MV-4-11 (cell line): ENCODE measurements around the gene RPH3AL.
A peak's percentile ranks its signal among the peaks of the same experiment; 100 is the strongest.
"Not testable (repeated sequence)": the region's sequence is repeated elsewhere in the genome, so short reads cannot be mapped to it uniquely, and the experiment has no call there.

Source experiments
- DNase-seq: peaks from one replicate; lab custom pipeline; 2025; lab: John Stamatoyannopoulos, UW

The RPH3AL gene

DNA sequence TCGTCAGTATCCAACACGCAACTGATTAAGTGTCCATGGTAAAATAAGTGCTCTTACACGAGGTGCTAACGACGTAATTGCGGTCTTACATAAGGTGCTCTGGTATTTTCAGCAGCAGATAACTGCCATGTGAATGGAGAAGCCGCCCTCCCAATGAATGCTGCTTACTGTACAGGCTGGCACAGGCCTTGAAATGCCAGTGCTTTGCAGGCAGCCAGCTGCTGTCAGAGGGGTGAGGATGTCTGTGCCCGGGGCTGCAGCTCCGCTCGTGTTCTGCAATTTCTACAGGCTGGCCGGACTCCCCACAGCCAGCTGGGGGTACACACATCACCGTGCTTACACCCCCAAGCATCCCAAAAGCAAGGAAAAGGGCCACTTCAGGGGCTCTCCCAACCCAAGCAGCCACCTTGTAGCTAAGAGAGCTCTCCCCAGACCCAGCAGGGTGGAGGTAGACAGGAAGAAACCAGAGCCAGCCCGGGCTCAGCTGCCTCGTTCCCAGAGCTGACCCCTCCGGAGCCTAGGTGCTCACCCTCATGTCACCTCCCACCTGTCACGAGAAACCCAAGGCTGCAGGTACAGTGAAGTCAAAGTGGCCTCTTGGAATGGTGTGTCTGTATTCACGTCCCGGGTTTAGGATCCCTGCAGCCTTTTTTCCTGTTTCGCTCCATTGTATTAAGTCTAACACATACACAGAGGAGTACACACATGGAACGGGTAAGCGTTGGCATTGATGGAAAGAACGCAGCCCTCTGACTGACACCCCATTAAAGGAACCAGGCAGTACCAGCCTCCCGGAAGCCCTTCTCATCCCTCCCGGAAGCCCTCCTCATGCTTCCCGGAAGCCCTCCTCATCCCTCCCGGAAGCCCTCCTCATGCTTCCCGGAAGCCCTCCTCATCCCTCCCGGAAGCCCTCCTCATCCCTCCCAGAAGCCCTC is 27.2 kb upstream of the RPH3AL start:
- no peak for DNase-seq

DNA sequence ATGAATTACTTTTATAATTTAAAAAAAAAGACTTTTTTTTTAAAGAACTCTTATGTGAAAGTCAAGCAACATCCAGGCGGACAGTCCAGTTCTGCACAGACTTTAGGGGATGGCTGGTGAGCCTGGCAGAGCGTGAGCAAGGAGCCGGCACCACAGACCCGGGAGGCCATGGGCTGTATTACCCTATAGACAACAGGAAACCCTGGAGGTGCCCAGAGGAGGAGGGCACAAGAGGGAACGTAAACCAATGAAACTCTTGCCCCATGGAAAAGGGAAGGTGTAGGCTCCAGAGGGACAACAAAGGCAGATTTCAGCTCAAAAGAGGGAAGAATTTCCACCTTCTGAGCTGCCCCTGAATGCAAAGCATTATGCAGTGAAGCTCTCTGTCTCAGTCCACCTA is 25.5 kb upstream of the RPH3AL start:
- no peak for DNase-seq

DNA sequence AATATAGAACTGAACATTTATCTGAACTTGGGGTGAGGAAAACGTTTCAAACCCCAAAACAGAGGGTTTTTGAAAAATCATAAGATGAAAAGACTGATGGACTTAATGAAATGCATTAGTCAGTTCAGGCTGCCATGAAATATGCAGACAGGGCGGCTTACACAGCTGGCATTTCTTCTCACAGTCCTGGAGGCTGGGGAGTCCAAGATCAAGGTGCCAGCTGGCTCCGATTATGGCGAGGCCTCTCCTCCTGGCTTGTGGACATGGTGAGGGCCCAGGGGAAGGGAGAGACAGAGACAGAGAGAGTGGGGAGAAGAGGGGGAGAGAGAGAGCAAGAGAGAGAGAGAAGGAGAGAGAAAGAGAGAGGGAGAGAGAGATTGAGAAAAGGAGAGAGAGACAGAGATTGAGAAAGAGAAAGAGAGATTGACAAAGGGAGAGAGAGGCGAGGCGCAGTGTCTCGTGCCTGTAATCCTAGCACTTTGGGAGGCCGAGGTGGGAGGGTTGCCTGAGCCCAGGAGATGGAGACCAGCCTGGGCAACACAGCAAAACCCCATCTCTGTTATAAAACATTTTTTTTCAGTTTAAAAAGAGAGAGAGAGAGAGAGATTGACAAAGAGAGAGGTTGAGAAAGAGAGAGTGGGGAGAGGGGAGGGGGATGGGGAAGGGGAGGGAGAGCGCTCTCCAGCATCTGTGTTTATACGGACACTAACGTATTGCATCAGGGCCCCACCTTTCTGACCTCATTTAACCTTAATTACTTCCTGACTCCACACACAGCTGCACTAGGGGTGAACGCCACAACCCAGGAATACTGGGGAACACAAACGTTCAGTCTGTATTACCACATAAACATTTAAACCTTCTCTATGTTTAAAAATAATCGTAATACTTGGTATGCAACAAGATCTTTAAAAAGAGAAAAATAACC is 24.6 kb upstream of the RPH3AL start:
- DNase-seq, result peak; percentile 37

DNA sequence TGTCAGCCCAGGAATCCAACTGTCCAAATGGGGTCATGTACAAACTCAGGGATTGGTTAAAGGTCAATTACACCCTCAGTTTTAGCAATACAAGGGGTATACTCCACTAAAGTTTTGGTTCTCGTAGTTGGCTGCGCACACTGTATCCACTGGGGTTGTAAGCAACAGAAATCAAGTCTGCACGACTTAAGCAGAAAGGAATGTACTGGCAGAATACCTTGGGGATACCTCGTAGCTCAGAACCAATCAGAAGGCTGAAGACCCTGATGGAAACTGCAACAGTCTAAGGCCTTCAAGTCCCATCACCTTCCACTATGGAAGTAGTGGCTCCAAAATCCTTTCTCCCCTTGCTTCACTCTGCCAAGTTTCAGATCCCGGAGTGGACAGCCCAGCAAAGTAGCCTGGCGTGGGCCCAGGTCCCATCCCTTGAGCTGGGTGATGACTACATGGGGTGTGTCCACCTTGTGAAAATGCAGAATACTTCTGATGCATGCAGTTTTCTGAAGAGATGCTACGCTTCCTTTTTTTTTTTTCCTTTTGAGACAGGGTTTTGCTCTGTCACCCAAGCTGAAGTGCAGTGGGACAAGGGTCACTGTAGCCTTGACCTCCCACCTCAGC is 21.1 kb upstream of the RPH3AL start:
- DNase-seq, result no peak

DNA sequence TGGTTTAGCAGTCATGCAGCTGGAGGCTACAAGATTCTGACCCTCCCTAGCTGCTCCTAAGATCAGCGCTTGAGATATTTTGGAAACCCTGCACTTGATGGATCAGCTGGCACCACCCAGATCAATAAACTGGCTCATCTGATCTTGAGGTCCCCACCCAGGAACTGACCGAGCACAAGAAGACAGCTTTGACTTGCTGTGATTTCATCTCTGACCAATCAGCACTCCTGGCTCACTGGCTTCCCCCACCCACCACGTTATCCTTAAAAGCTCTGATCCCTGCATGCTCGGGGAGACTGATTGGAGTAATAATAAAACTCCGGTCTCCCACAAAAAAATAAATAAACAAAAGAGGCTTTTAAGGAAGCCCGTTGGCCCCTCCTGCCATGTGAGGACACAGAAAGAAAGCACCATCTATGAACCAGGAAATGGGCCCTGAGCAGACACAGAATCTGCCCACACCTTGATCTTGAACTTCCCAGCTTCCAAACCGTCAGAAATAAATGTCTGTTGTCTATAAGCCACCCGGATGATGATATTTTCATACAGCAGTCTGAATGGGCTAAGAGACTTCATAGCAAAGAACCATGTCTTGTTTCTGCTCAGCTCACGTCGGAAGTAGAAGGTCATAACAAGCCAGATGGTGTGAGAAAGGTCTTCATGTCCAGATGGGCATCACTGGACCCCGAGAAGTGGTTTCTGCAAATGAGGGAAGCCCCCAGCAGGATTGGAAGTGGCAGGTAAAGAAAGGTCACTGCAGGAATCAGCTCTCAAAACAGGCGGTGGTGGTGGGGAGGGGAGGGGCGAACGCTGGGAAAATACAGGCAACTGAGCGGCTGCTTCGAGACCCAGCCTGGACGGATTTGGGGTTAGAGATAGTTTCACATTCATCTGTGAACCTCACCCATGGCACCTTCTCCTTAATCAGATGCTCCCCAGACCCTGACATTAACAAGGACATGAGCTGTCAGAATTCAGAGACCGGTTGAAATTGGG is 19.8 kb upstream of the RPH3AL start:
- no peak for DNase-seq

DNA sequence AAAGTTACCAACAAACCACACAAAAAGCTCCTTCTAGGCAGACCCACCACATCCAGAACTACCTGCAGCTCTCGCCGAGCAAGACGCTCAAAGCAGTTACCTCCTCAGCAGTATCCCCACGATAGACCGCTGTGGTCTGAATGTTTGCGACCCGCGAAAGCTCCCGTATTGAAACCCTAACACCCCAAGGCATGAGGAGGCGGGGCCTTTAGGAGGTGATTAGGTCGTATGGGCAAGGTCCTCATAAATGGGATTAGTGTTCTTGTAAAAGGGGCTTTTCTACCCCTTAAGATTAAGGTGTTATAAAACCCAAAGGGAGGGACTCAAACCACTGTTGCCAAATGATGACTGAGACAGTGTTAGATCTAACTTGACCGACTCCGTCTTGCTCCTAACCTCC is 19.0 kb upstream of the RPH3AL start:
- no peak for DNase-seq

DNA sequence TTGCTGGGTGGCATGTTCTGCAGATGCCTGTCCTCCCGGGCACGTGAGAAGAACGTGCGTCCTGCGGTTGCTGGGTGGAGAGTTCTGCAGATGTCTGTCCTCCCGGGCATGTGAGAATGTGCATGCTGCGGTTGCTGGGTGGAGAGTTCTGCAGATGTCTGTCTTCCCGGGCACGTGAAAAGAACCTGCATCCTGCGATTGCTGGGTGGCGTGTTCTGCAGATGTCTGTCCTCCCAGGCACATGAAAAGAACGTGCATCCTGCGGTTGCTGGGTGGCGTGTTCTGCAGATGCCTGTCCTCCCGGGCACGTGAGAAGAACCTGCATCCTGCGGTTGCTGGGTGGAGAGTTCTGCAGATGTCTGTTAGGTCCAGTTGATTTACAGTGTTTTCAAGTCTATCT is 15.0 kb upstream of the RPH3AL start:
- not testable (repeated sequence) for DNase-seq

DNA sequence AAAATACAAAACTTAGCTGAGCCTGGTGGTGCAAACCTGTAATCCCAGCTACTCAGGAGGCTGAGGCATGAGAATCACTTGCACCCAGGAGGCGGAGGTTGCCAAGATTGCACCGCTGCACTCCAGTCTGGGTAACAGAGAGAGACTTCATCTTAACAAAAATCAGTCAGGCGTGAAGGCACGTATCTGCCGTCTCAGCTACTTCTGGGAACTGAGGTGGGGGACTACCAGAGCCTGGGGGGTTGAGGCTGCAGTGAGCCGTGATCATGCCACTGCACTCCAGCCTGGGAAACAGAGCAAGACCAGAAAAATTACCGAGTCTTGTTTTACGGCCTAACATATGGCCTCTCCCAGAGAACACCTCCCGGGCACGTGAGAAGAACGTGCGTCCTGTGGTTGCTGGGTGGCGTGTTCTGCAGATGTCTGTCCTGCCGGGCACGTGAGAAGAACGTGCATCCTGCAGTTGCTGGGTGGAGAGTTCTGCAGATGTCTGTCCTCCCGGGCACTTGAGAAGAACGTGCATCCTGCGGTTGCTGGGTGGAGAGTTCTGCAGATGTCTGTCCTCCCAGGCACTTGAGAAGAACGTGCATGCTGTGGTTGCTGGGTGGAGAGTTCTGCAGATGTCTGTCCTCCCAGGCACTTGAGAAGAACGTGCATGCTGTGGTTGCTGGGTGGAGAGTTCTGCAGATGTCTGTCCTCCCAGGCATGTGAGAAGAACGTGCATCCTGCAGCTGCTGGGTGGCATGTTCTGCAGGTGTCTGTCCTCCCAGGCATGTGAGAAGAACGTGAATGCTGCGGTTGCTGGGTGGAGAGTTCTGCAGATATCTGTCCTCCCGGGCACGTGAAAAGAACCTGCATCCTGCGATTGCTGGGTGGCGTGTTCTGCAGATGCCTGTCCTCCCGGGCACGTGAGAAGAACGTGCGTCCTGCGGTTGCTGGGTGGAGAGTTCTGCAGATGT is 14.3 kb upstream of the RPH3AL start:
- peak; percentile 82 for DNase-seq

DNA sequence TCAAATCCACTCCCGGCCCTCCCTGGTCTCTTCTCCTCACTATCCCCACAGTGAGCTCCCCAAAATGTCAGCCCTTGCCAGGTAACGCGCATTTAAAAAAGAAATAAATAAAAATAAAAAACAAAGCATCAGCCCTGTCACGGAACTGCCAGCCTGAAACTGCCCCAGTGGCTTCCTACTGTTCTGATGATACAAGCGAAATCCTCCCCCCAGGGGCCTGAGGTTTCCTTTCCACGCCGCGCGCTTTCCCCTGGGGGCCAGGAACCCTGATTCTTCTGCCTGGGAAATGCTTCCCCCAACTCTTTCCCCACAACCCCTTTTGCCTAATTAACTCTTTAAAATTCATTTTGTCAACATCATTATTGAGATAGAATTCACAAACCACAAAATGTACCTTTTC is 12.2 kb upstream of the RPH3AL start:
- no peak for DNase-seq

DNA sequence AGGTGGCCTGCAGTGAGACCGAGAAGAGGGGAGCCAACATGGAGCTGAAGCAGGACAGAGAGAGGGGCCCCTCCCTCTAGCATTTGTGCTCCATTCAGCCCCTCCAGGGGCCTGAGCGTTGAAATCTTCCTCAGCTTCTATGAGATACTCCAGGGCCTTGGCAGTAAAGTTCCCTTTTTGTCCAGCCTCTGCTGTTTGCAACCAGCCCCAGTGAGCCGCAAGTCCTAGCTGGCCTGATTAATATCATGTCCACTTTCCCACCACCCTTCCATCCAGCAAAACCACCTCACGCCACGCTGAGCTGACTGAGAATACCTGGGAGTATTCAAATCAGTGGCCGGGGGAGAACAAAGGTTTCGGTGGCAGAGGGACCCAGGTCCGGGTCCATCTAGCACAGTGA is 11.7 kb upstream of the RPH3AL start:
- no peak for DNase-seq

DNA sequence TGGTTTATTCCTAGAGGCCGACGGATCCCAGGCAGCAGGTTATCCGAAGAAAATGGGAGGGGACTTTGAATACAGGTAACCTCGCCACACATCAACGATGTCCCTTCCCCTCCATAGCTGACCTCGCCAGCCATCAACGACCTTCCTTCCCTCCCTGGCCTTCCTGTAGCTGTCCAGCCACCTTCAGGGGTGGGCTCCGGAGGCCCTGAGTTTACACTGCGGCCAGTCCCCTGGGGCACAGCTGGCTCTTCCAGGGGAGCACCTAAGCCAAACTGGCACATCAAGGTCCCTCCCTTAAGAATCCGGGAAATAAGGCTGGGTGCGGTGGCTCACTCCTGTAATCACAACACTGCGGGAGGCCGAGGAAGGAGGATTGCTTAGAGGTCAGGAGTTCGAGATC is 10.1 kb upstream of the RPH3AL start:
- no peak for DNase-seq

DNA sequence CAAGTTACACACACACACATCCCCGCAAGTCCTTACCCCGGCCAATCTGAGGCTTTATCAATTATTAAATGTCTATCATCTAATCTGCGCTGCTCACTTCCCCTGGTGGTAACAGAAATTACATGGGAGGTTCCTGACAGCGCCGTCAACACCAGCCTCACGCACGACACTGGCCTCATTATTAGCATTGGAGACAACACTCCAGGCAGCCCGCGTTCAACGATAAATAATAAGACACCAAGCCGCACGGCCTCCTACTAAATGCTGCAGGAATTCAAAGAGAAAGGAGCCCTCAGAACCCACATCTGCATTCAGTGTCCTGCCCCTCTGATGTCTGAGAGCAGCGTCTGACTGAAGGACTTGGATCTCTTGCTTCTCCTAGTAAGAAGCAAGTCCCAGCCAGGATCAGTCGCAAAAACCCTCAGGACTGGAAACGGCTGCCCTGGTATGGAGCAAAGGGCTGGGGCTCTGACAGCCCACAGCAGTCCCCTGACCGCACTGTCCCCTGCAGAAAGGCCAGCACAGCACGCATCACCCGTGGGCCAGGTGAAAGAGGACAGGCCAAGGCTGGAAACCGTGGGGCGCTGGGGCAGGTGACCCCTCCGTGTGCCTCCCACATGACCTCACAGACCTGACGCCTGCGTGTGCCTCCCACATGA is 7.6 kb upstream of the RPH3AL start:
- DNase-seq, result no peak

DNA sequence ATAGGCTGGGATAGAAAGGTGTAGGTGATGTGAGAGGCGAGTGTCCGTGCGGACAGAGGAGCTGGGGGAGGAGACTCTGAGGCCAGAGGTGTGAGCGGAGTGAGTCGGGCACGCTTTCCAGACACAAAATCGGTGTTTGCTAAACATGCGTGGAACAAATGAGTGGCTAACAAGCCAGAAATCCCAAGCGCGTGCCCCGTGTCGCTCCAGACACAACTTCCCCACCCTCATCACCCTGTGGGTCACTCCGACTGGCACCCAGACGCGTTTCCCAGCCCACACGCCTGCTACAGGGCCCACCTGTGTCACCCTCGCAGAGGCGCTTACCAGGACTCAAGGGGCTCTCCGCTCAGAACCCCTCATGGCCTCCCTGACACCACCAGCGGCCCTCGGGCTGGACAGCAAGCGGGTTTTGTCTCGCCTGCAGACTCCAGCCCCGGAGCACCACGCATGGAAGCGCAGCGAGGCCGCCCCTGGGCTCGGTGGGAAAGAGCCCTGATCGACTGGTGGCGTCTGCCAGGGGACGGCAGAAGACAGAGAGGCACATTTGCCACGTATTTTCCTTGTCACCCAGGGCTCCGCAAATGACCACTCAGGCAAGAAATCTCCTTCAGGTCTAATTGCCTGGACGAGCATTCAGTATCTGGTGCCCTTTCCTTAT is 6.0 kb upstream of the RPH3AL start:
- DNase-seq, result no peak

DNA sequence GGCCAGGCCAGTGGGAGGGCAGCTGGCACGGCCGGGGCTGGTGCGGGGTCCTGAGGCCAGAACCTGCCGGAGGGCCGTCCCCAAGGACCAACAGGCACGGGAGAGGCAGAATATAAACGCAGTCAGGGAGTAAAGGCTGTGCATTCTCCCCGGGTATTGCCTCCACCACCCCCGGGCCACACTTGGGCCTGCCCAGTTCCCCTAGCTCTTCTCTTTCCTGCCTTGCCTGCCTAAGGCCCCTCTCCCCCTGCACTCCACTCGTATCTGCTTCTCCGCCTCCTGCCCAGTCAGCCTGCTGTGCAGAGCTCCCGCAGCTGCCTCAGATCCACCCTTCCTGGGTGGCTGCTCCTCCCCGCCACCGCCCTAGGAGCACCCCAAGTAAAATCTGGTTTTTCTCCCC is 5.0 kb upstream of the RPH3AL start:
- no peak for DNase-seq

DNA sequence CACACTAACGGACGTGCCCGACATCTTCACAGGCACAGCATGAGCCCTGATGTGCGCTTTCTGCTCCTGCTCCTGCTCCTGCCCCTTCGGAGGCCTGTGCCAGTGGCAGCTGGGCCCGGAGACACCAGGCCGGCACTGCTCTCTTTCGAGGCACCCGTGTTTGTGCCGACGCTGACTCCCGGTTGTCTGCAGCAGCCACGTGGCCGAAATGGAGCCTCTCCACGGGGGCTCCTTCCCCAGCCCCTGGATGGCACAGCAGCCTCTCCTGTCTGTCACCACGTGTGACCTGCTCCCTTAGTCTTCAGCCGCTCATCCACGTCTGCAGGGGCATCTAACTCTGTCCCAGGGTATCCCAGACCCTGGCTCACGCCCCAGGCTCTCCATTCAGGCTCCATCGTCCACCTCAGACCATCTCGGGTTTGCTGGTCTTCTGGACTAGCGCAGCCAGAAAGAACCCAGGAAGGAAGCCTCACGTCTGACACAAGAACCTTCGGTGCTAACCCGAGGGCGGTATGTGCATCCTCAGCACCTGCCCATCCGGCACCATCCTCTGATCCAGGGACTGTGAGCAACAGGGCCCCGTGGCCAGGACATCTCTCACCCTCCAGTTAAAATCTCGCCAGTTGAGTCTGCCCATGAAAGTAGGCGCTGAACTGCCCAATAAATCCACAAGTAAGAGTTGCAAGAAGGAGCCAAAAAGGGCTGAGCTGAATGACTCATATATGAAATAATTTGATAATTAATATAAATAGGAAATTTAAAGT is 4.2 kb upstream of the RPH3AL start:
- no peak for DNase-seq

DNA sequence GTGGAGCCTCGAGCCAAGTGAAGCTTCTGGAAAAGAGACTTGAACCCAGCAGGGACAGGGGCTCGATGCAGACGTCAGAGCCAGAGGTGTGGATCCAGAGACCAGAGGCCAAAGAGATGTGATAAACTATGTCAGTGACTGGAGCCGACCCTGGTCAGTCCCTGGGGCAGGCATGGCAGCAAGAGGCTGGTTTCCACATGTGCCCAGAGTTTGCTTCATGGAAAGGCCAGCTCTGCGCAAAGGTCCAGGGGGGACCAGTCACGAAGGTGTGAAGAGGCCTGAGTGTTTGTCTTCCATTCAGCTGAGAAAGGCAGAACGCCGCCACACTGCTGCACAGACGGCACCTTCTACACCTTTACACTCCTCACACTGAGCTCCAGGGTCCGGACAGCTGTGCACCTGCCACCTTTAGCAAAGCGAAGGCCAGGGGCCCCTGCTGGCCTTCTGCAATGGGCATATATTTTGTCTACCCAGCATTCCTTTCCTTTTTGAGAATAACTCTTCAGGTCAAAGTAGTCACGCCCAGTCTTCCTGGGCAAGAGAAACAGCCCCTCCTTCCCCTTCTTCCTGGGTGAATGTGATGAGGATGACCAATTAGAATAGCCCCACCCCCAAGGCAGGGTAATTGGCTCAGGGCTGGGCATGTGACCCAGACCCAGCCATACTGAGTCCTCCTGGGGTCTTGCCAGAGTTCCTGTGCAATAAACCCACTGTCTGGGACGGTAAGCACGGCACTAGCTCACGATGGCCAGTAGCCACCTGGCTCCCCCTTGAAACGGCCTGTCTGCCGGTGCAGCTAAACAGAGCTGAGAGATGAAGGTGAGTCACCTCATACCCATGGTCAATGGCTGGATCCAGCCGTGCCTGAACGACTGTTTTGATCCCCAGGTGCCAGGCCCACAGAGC is 2.3 kb upstream of the RPH3AL start:
- DNase-seq, result no peak

DNA sequence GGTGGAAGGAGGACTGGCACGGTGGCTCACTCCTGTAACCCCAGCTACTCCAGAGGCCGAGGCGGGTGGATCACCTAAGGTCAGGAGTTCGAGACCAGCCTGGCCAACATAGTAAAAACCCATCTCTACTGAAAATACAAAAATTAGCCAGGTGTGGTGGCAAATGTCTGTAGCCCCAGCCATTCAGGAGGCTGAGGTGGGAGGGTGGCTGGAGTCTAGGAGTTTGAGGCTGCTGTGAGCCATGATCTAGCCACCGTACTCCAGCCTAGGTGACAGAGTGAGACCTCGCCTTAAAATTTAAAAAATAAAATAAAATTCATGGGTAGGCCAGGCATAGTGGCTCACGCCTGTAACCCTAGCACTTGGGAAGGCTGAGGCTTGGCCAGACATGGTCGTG is 1.2 kb upstream of the RPH3AL start:
- no peak for DNase-seq
